ENCODE results near the gene RAB5B. TPM values are rescaled to one million over a fixed set of nuclear protein-coding genes. Genes with fewer than 3 reads are reported as not detected.

RAB5B gene
- total and polyA plus RNA-seq, 10 of the 15 experiments (the other 5 are each of a cell fraction or from before 2014, with no cell fraction given), result 7.5 to 149 (median 37.8) TPM

DNA sequence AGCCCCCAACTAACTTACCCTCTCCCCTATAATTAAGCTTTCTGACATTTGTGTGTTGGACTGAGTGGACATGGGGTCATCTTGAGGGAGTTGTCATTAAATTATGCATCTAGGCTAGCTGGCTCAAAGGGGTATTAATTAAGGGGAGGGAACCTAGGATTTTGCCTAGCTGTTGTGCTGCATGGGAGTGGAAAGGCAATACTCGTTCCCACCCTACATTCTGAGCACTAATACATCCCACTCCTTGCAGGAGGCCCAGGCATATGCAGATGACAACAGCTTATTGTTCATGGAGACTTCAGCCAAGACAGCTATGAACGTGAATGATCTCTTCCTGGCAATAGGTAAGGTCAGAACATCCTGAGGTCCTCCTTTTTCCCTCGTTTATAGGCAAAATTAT is 17.2 kb downstream of the RAB5B start:
- in situ Hi-C loops (cut with MboI) (no loop called here), intact Hi-C loops (cut with micrococcal nuclease; ENCODE audit: unreplicated experiment) (no loop called here)
- H3K9me3 ChIP-seq (replicated peaks; ENCODE audit: control insufficient read depth, insufficient read depth, low read length), result no peaks in the 10 kb centered on the region
- H3K4me1 ChIP-seq (ENCODE audit: control insufficient read depth, insufficient read depth, low read length), result no peaks in the 10 kb centered on the region
- peaks cover 6 to 33% of the 10 kb centered on the region in 2 experiments for H3K36me3 ChIP-seq (ENCODE audit: control insufficient read depth in 2 of 2, insufficient read depth in 2 of 2, low read length in 1 of 2)
- H3K27me3 ChIP-seq (replicated peaks in 1 of 2; ENCODE audit: control insufficient read depth in 2 of 2, insufficient read depth in 2 of 2, low read length in 1 of 2), result no peaks in the 10 kb centered on the region
- no peaks in the 10 kb centered on the region for H3K79me2 ChIP-seq (ENCODE audit: control insufficient read depth, insufficient read depth, low read length)
- 64% methylated on average over 3 of the region's 3 CpGs for WGBS (ENCODE audit: insufficient coverage, insufficient replicate concordance, low lambda C conversion rate, missing lambda C conversion rate)
- ChIA-PET CTCF (interaction anchor here (0.6 to 1.9 kb wide), 6 partner anchors 9 to 252 kb away, joined by 3 to 11 read pairs (median 3); no protein-coding TSS in a partner anchor), RAD21 (ENCODE audit: unreplicated experiment) (interaction anchor here (0.9 kb wide), 1 partner anchor 155 kb away, joined by 3 read pairs; no protein-coding TSS in a partner anchor), POLR2A (interaction anchor here (1.2 to 2.2 kb wide), 2 partner anchors 14 to 17 kb away, joined by 3 to 11 read pairs; partner anchors contain the start of gene RAB5B), SMC1A (ENCODE audit: uncharacterized antibody, unreplicated experiment) (interaction anchor here (0.8 to 4.0 kb wide), 3 partner anchors 9 to 38 kb away, joined by 3 to 18 read pairs (median 3); partner anchors contain the start of gene RAB5B)
- H4K20me1 ChIP-seq (ENCODE audit: control insufficient read depth, insufficient read depth), result no peaks in the 10 kb centered on the region
- ATAC-seq (no peak), DNase-seq (ENCODE audit: low read depth, low spot score) (no peak), FAIRE-seq (no peak)
- H3K9ac ChIP-seq (ENCODE audit: control insufficient read depth, insufficient read depth, low read length), result no peak overlapping the region
- no TSS peak for BruUV-seq (replicated peaks)
- no peak overlapping the region for H3K4me3 ChIP-seq
- H2AFZ ChIP-seq (ENCODE audit: control insufficient read depth, low read depth, low read length), result no peak overlapping the region
- no peak overlapping the region for H3K27ac ChIP-seq (ENCODE audit: control insufficient read depth, insufficient read depth)
- no peak overlapping the region for H3K4me2 ChIP-seq (ENCODE audit: control insufficient read depth, insufficient read depth)
- TF ChIP-seq BRCA1 (IDR thresholded peaks at IDR 0.05; ENCODE audit: low read depth, low read length) (no peak), RBBP5 (conservative IDR thresholded peaks at IDR 0.05) (no peak), SREBF1 (IDR thresholded peaks at IDR 0.05; ENCODE audit: low read length) (no peak), STAT1 (conservative IDR thresholded peaks at IDR 0.05) (no peak), HDAC6 (IDR thresholded peaks at IDR 0.05; ENCODE audit: unreplicated experiment) (no peak), SUZ12 (IDR thresholded peaks at IDR 0.05; ENCODE audit: unreplicated experiment) (no peak), LARP7 (IDR thresholded peaks at IDR 0.05) (no peak), WRNIP1 (IDR thresholded peaks at IDR 0.05; ENCODE audit: borderline replicate concordance, low read depth, low read length) (no peak), ESRRA (IDR thresholded peaks at IDR 0.05; ENCODE audit: low read length) (no peak), RCOR1 (conservative IDR thresholded peaks at IDR 0.05; ENCODE audit: low read depth, low read length) (no peak), NR2C1 (IDR thresholded peaks at IDR 0.05) (no peak), IRF4 (IDR thresholded peaks at IDR 0.05; ENCODE audit: low read depth, low read length) (no peak), RB1 (IDR thresholded peaks at IDR 0.05; ENCODE audit: borderline replicate concordance) (no peak), TCF7 (IDR thresholded peaks at IDR 0.05; ENCODE audit: borderline replicate concordance) (no peak)
- TF ChIP-seq, protein P1, sequence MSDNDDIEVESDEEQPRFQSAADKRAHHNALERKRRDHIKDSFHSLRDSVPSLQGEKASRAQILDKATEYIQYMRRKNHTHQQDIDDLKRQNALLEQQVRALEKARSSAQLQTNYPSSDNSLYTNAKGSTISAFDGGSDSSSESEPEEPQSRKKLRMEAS (IDR thresholded peaks at IDR 0.05; ENCODE audit: low read depth, low read length), result no peak
- TF ChIP-seq, protein P2, sequence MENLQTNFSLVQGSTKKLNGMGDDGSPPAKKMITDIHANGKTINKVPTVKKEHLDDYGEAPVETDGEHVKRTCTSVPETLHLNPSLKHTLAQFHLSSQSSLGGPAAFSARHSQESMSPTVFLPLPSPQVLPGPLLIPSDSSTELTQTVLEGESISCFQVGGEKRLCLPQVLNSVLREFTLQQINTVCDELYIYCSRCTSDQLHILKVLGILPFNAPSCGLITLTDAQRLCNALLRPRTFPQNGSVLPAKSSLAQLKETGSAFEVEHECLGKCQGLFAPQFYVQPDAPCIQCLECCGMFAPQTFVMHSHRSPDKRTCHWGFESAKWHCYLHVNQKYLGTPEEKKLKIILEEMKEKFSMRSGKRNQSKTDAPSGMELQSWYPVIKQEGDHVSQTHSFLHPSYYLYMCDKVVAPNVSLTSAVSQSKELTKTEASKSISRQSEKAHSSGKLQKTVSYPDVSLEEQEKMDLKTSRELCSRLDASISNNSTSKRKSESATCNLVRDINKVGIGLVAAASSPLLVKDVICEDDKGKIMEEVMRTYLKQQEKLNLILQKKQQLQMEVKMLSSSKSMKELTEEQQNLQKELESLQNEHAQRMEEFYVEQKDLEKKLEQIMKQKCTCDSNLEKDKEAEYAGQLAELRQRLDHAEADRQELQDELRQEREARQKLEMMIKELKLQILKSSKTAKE (IDR thresholded peaks at IDR 0.05; ENCODE audit: low read depth, poor library complexity, severe bottlenecking), result no peak
- TF ChIP-seq, protein P3, sequence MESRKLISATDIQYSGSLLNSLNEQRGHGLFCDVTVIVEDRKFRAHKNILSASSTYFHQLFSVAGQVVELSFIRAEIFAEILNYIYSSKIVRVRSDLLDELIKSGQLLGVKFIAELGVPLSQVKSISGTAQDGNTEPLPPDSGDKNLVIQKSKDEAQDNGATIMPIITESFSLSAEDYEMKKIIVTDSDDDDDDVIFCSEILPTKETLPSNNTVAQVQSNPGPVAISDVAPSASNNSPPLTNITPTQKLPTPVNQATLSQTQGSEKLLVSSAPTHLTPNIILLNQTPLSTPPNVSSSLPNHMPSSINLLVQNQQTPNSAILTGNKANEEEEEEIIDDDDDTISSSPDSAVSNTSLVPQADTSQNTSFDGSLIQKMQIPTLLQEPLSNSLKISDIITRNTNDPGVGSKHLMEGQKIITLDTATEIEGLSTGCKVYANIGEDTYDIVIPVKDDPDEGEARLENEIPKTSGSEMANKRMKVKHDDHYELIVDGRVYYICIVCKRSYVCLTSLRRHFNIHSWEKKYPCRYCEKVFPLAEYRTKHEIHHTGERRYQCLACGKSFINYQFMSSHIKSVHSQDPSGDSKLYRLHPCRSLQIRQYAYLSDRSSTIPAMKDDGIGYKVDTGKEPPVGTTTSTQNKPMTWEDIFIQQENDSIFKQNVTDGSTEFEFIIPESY (IDR thresholded peaks at IDR 0.05), result no peak
- TF ChIP-seq, protein P4, sequence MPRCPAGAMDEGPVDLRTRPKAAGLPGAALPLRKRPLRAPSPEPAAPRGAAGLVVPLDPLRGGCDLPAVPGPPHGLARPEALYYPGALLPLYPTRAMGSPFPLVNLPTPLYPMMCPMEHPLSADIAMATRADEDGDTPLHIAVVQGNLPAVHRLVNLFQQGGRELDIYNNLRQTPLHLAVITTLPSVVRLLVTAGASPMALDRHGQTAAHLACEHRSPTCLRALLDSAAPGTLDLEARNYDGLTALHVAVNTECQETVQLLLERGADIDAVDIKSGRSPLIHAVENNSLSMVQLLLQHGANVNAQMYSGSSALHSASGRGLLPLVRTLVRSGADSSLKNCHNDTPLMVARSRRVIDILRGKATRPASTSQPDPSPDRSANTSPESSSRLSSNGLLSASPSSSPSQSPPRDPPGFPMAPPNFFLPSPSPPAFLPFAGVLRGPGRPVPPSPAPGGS (IDR thresholded peaks at IDR 0.05; ENCODE audit: borderline replicate concordance, insufficient read depth, low read depth, low read length, poor library complexity, severe bottlenecking), result no peak
